Measurements from ENCODE around the gene CYB5A.

CYB5A gene

GRCh38 chr18:74242438-74243096 is 49.2 kb downstream of the CYB5A start:
- no peak for DNase-seq

- no peak for DNase-seq
Observed at GRCh38 chr18:74241970-74242369, 49.8 kb downstream of the CYB5A start.

GRCh38 chr18:74241426-74241825 is 50.3 kb downstream of the CYB5A start:
- no peak for DNase-seq

- no peak for DNase-seq
Observed at GRCh38 chr18:74239567-74239966, 52.2 kb downstream of the CYB5A start.

- DNase-seq, result no peak
Observed at GRCh38 chr18:74234326-74235171, 57.2 kb downstream of the CYB5A start.

- no peak for DNase-seq
Observed at GRCh38 chr18:74233933-74234325, 57.8 kb downstream of the CYB5A start.

GRCh38 chr18:74230922-74231714 is 60.6 kb downstream of the CYB5A start:
- DNase-seq, result no peak

GRCh38 chr18:74229891-74230290 is 61.9 kb downstream of the CYB5A start:
- no peak for DNase-seq

GRCh38 chr18:74229005-74229404 is 62.8 kb downstream of the CYB5A start:
- DNase-seq, result no peak

GRCh38 chr18:74228312-74228711 is 63.5 kb downstream of the CYB5A start:
- no peak for DNase-seq

GRCh38 chr18:74226666-74227065 is 65.1 kb downstream of the CYB5A start:
- DNase-seq, result no peak

- no peak for DNase-seq
Observed at GRCh38 chr18:74226156-74226555, 65.6 kb downstream of the CYB5A start.

GRCh38 chr18:74225193-74225840 is 66.4 kb downstream of the CYB5A start:
- DNase-seq, result no peak

- DNase-seq, result no peak
Observed at GRCh38 chr18:74222710-74223494, 68.9 kb downstream of the CYB5A start.

- DNase-seq, result no peak
Observed at GRCh38 chr18:74221081-74221480, 70.7 kb downstream of the CYB5A start.

- no peak for DNase-seq
Observed at GRCh38 chr18:74219056-74219455, 72.7 kb downstream of the CYB5A start.

- DNase-seq, result no peak
Observed at GRCh38 chr18:74217476-74218143, 74.2 kb downstream of the CYB5A start.

- DNase-seq, result no peak
Observed at GRCh38 chr18:74216661-74217110, 75.1 kb downstream of the CYB5A start.

GRCh38 chr18:74215863-74216262 is 75.9 kb downstream of the CYB5A start:
- DNase-seq, result no peak

GRCh38 chr18:74213429-74213828 is 78.3 kb downstream of the CYB5A start:
- no peak for DNase-seq

GRCh38 chr18:74204526-74205152 is 87.1 kb downstream of the CYB5A start:
- no peak for DNase-seq

All from CD4-positive, alpha-beta T cell treated with Interleukin-17A for 1 hour (primary cell).